Retina (tissue), 1 donor: ENCODE results near the gene GCM1.
"Not testable (repeated sequence)": the region's sequence is repeated elsewhere in the genome, so short reads cannot be mapped to it uniquely, and the experiment has no call there.

Experiments used
- DNase-seq: peaks from one replicate; pipeline ENCODE4 v3.0.0-alpha.2; 2016

The GCM1 gene

GRCh38 chr6:53148684-53149083, at the start of gene GCM1:
TSS of gene GCM1 (minus strand) at chr6:53148841. CDS start at chr6:53145632, 3,209 bp downstream.
- DNase-seq = no peak

GRCh38 chr6:53197553-53197952, 48.9 kb upstream of the GCM1 start:
- DNase-seq = no peak

GRCh38 chr6:53195048-53195447, 46.4 kb upstream of the GCM1 start:
- DNase-seq = no peak

- no peak for DNase-seq
Observed at GRCh38 chr6:53192682-53193188, 44.1 kb upstream of the GCM1 start.

- no peak for DNase-seq
Observed at GRCh38 chr6:53189554-53189953, 40.9 kb upstream of the GCM1 start.

- DNase-seq = no peak
Observed at GRCh38 chr6:53188833-53189232, 40.2 kb upstream of the GCM1 start.

- DNase-seq = no peak
Observed at GRCh38 chr6:53180678-53181077, 32.0 kb upstream of the GCM1 start.

- DNase-seq = no peak
Observed at GRCh38 chr6:53179961-53180651, 31.5 kb upstream of the GCM1 start.

GRCh38 chr6:53178837-53179432, 30.3 kb upstream of the GCM1 start:
- no peak for DNase-seq

GRCh38 chr6:53175027-53175426, 26.4 kb upstream of the GCM1 start:
- no peak for DNase-seq

- no peak for DNase-seq
Observed at GRCh38 chr6:53172468-53172803, 23.8 kb upstream of the GCM1 start.

GRCh38 chr6:53171605-53172467, 23.2 kb upstream of the GCM1 start:
- DNase-seq = peak; percentile 89

- no peak for DNase-seq
Observed at GRCh38 chr6:53168516-53169267, 20.1 kb upstream of the GCM1 start.

- no peak for DNase-seq
Observed at GRCh38 chr6:53165293-53165692, 16.7 kb upstream of the GCM1 start.

GRCh38 chr6:53162606-53163005, 14.0 kb upstream of the GCM1 start:
- DNase-seq = no peak

- DNase-seq = no peak
Observed at GRCh38 chr6:53161481-53162009, 12.9 kb upstream of the GCM1 start.

- DNase-seq = no peak
Observed at GRCh38 chr6:53159558-53159957, 10.9 kb upstream of the GCM1 start.

GRCh38 chr6:53158076-53158475, 9.4 kb upstream of the GCM1 start:
- DNase-seq = not testable (repeated sequence)

- not testable (repeated sequence) for DNase-seq
Observed at GRCh38 chr6:53155279-53155678, 6.6 kb upstream of the GCM1 start.

GRCh38 chr6:53154794-53155193, 6.2 kb upstream of the GCM1 start:
- DNase-seq = no peak

GRCh38 chr6:53154071-53154470, 5.4 kb upstream of the GCM1 start:
- DNase-seq = no peak

GRCh38 chr6:53152576-53152975, 3.9 kb upstream of the GCM1 start:
- DNase-seq = no peak

- no peak for DNase-seq
Observed at GRCh38 chr6:53151676-53152075, 3.0 kb upstream of the GCM1 start.
